GM18517 (cell line): Measurements from ENCODE around the gene PEX14.

Source experiments
- ATAC-seq: cut with Tn5 transposase; IDR thresholded peaks from one replicate; pipeline ENCODE4 v1.9.1; 2021; ENCODE audit warnings: mild to moderate bottlenecking, moderate library complexity; ENCODE audit not compliant: unreplicated experiment

PEX14 gene

GRCh38 chr1:10674700-10675609 lies 200.2 kb downstream of the PEX14 start:
- ATAC-seq, result no peak

DNA sequence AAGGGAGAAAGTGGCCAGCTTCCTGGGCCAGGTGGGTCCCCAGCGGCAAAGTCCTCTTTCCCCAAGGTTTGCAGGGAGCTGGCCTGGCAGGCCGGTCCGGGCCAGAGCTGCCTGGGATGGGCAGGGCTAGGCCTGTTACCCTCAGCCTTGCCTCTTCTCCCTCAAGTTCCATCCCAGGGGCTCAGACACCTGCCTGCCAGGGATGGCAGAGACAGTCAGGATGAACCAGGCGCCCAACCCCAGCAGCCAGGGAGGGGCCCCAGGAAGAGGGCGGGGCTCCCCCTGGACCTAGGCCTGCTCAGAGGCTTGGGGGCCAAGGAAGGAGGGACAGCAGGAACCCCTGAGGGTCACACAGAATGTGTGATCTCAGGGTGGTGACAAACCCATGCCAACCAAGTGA lies 201.1 kb downstream of the PEX14 start:
- no peak for ATAC-seq

- no peak for ATAC-seq
Measured at GRCh38 chr1:10676963-10677362, 202.2 kb downstream of the PEX14 start.

GRCh38 chr1:10677491-10678391 lies 203.0 kb downstream of the PEX14 start:
- ATAC-seq, result no peak

DNA sequence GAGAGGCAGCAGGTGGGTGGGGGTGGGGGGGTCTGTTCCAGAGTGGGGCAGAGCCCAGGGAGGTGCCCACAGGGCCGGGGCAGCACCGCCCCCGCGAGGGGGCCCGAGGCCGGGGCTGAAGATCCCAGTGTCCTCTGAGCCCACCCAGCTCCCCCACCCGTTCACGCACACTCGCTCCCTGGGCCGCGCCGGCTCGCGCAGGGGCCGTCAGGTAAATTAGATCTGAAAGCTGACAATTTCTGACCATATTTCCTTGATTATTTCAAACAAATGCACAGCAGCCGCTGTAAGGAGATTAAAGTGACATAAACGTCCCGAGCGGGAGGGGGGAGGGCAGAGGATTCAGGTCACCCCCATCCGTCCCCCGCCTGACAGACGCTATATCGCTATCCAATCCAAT lies 203.7 kb downstream of the PEX14 start:
- no peak for ATAC-seq

GRCh38 chr1:10678852-10679251 lies 204.1 kb downstream of the PEX14 start:
- no peak for ATAC-seq

GRCh38 chr1:10679496-10680220 lies 204.9 kb downstream of the PEX14 start:
- ATAC-seq, result no peak
